ENCODE measurements around the gene OR8H3. TPM values are rescaled to one million over a fixed set of nuclear protein-coding genes. Genes with fewer than 3 reads are reported as not detected.

The OR8H3 gene, protein sequence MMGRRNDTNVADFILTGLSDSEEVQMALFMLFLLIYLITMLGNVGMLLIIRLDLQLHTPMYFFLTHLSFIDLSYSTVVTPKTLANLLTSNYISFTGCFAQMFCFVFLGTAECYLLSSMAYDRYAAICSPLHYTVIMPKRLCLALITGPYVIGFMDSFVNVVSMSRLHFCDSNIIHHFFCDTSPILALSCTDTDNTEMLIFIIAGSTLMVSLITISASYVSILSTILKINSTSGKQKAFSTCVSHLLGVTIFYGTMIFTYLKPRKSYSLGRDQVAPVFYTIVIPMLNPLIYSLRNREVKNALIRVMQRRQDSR
- total RNA-seq (2012; rRNA removed) (not detected in 2 replicates), polyA plus RNA-seq (2012; rRNA removed) (not detected in 2 replicates), Bru-seq, nascent RNA (not detected), BruChase-seq, experiment 1, labeled RNA remaining after a 6-hour chase (not detected), BruChase-seq, experiment 2, labeled RNA remaining after a 2-hour chase (not detected)
- polyA plus RNA-seq (2012; cell fraction: cytosol; rRNA removed): not detected in 2 replicates
- not detected in 2 replicates for polyA plus RNA-seq (2012; cell fraction: nucleus; rRNA removed; ENCODE audit: low replicate concordance)
- long read RNA-seq: 0 reads

DNA sequence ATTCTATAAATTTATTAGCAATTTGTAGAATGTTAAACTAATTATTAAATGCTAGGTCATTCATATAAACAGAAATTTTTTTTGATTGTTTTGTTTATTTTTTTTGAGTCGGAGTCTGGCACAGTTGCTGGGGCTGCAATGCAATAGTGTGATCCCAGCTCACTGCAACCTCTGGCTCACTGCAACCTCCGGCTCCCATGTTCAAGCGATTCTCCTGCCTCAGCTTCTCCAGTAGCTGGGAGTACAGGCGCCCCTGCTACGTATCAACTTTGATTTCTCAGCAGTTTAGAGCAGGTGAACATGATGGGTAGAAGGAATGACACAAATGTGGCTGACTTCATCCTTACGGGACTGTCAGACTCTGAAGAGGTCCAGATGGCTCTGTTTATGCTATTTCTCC lies at the start of gene OR8H3:
OR8H3 (plus strand) TSS at position 301 of the 400 bp plus-strand sequence; CDS start at position 301, 0 bp downstream.
- no peak within 1 kb of the TSS for H4K91ac ChIP-seq (ENCODE audit: insufficient read depth, low read depth, low read length)
- H2BK5ac ChIP-seq (ENCODE audit: low read depth, low read length, poor library complexity, severe bottlenecking): no peak within 1 kb of the TSS
- CTCF ChIA-PET: no interaction called here
- WGBS, 2 experiments (ENCODE audit: extremely low coverage in 2 of 2, insufficient read length in 1 of 2): no CpG with 5 or more reads among the region's 6 CpGs
- no peak within 1 kb of the TSS for H3K56ac ChIP-seq (ENCODE audit: extremely low read depth, insufficient read depth, low read length)
- no peak within 1 kb of the TSS for H3K14ac ChIP-seq (replicated peaks; ENCODE audit: low read depth, low read length)
- intact Hi-C loops (cut with micrococcal nuclease): no loop called here
- POLR2A ChIA-PET (ENCODE audit: unreplicated experiment): no interaction called here
- H2BK20ac ChIP-seq (ENCODE audit: low read depth, low read length): no peak within 1 kb of the TSS
- no peaks in the 10 kb centered on the region for H4K20me1 ChIP-seq (ENCODE audit: insufficient read depth, low read length)
- no peak within 1 kb of the TSS for H4K8ac ChIP-seq (ENCODE audit: low read depth in 2 of 2, low read length in 2 of 2)
- no peak within 1 kb of the TSS for H3K4me3 ChIP-seq (ENCODE audit: insufficient read depth, low read depth, low read length)
- H3K4me2 ChIP-seq (ENCODE audit: low read depth, low read length): no peak within 1 kb of the TSS
- ATAC-seq (ENCODE audit: low read depth) (no peak), DNase-seq (no peak)
- H3K27ac ChIP-seq (ENCODE audit: insufficient read depth, low read length): no peak within 1 kb of the TSS
- peaks cover 2% of the 10 kb centered on the region; the same call in 1 of the 2 replicates for H3K9me3 ChIP-seq (ENCODE audit: control insufficient read depth, insufficient read depth, low read length)
- in situ Hi-C loops (cut with MboI; ENCODE audit: low sequenced_read_pairs): no loop called here
- BruUV-seq (replicated peaks): no TSS peak
- no peak within 1 kb of the TSS for H2AK5ac ChIP-seq (ENCODE audit: low read depth, low read length)
- no peak within 1 kb of the TSS for H4K5ac ChIP-seq (ENCODE audit: low read depth, low read length)
- H3K18ac ChIP-seq (ENCODE audit: low read depth, low read length): no peak within 1 kb of the TSS
- H3K23ac ChIP-seq (ENCODE audit: low read depth, low read length): no peak within 1 kb of the TSS
- no peak within 1 kb of the TSS for H2AFZ ChIP-seq (replicated peaks; ENCODE audit: low read length, poor library complexity)
- H3K9me1 ChIP-seq (ENCODE audit: insufficient read depth, low read length): no peaks in the 10 kb centered on the region
- H3K9ac ChIP-seq (ENCODE audit: low read depth, low read length): no peak within 1 kb of the TSS
- no peak within 1 kb of the TSS for H2AK9ac ChIP-seq (replicated peaks; ENCODE audit: low read depth, low read length, poor library complexity)
- no peak within 1 kb of the TSS for H2BK15ac ChIP-seq (ENCODE audit: low read depth, low read length)
- H3K4ac ChIP-seq (ENCODE audit: low read depth, low read length): no peak within 1 kb of the TSS
- H2BK120ac ChIP-seq (ENCODE audit: low read depth, low read length): no peak within 1 kb of the TSS
- no peaks in the 10 kb centered on the region for H3K4me1 ChIP-seq (ENCODE audit: control insufficient read depth, insufficient read depth, low read length)
- TF ChIP-seq POLR2A (IDR thresholded peaks at IDR 0.05; ENCODE audit: low read depth, low read length) (no peak), RCOR1 (IDR thresholded peaks at IDR 0.05; ENCODE audit: insufficient replicate concordance, low read length) (no peak), RFX5 (IDR thresholded peaks at IDR 0.05; ENCODE audit: low read depth, low read length) (no peak), NFE2L2 (IDR thresholded peaks at IDR 0.05; ENCODE audit: low read depth, low read length) (no peak), SMC3 (IDR thresholded peaks at IDR 0.05; ENCODE audit: low read depth, low read length) (no peak), CHD1 (IDR thresholded peaks at IDR 0.05; ENCODE audit: low read depth, low read length) (no peak), BHLHE40 (IDR thresholded peaks at IDR 0.05; ENCODE audit: low read depth, low read length) (no peak)
- TF ChIP-seq, protein P1, sequence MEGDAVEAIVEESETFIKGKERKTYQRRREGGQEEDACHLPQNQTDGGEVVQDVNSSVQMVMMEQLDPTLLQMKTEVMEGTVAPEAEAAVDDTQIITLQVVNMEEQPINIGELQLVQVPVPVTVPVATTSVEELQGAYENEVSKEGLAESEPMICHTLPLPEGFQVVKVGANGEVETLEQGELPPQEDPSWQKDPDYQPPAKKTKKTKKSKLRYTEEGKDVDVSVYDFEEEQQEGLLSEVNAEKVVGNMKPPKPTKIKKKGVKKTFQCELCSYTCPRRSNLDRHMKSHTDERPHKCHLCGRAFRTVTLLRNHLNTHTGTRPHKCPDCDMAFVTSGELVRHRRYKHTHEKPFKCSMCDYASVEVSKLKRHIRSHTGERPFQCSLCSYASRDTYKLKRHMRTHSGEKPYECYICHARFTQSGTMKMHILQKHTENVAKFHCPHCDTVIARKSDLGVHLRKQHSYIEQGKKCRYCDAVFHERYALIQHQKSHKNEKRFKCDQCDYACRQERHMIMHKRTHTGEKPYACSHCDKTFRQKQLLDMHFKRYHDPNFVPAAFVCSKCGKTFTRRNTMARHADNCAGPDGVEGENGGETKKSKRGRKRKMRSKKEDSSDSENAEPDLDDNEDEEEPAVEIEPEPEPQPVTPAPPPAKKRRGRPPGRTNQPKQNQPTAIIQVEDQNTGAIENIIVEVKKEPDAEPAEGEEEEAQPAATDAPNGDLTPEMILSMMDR (conservative IDR thresholded peaks at IDR 0.05; ENCODE audit: low read depth, low read length): no peak
- TF ChIP-seq, protein P2, sequence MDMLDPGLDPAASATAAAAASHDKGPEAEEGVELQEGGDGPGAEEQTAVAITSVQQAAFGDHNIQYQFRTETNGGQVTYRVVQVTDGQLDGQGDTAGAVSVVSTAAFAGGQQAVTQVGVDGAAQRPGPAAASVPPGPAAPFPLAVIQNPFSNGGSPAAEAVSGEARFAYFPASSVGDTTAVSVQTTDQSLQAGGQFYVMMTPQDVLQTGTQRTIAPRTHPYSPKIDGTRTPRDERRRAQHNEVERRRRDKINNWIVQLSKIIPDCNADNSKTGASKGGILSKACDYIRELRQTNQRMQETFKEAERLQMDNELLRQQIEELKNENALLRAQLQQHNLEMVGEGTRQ (IDR thresholded peaks at IDR 0.05; ENCODE audit: low read depth, low read length): no peak
- no peaks in the 10 kb centered on the region for H3K79me1 ChIP-seq (ENCODE audit: low read depth in 1 of 2, low read length in 2 of 2)
- dilution Hi-C loops (cut with HindIII; ENCODE audit: low sequenced_read_pairs, unreplicated experiment): no loop called here
- H3K27me3 ChIP-seq (ENCODE audit: control insufficient read depth, insufficient read depth, low read length): no peaks in the 10 kb centered on the region
- no peaks in the 10 kb centered on the region for H3K36me3 ChIP-seq (ENCODE audit: control insufficient read depth, insufficient read depth, low read length)
